ENCODE results near the gene DEFB113.
"Not testable (repeated sequence)": the region's sequence is repeated elsewhere in the genome, so short reads cannot be mapped to it uniquely, and the experiment has no call there.

The DEFB113 gene

DNA sequence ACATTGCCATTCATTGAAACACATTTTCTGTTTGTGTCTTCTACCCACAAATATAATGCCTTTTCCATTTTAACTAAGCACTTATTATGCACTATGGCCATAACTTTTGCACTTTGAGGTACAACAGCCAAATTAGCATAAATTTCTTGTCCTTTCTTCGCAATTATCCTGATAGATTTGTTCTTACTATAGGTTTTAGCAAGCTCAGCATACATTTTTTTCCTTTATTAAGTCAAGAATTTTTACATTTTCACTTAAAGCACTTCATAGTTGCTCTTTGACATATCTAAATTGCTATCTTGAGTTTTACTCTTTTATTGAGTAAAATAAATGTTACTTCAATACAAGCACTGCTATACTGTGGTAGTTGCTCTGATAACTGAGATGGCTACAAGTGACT, 11.2 kb downstream of the DEFB113 start:
- Histone ChIP-seq H3K9me3 (ENCODE audit: low read length) (no peaks in the 10 kb centered on the region), H3K4me3 (ENCODE audit: low read length) (no peak overlapping the region), H3K27me3 (ENCODE audit: insufficient read depth, low read length) (no peaks in the 10 kb centered on the region), H2AFZ (ENCODE audit: low read depth, low read length) (no peak overlapping the region), H3K36me3 (ENCODE audit: insufficient read depth, low read length) (no peaks in the 10 kb centered on the region), H3K4me1 (ENCODE audit: insufficient read depth, low read length) (no peaks in the 10 kb centered on the region)

DNA sequence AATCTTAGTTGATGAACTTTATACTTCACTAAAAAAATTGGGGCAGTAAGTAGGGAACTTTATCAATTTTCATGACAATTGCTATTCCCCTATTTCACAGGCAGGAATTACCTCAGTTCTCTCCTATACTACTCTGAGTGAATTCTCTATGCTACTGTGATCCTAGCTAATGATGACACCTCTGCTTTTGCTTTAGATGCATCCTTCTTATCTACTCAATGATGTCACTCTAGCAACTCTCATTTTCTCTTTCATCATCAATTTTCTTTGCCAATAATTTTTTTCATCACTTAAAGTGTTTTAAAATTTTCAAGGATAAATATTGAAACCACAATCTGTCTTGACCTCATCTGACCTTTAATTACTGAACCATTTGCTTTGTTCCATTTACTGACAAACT, 13.6 kb downstream of the DEFB113 start:
- no peak overlapping the region for H3K4me3 ChIP-seq (ENCODE audit: low read length)
- H3K27me3 ChIP-seq (ENCODE audit: insufficient read depth, low read length) = no peaks in the 10 kb centered on the region
- no peaks in the 10 kb centered on the region for H3K9me3 ChIP-seq (ENCODE audit: low read length)
- H3K4me1 ChIP-seq (ENCODE audit: insufficient read depth, low read length) = no peaks in the 10 kb centered on the region
- no peak overlapping the region for H2AFZ ChIP-seq (ENCODE audit: low read depth, low read length)
- H3K36me3 ChIP-seq (ENCODE audit: insufficient read depth, low read length) = no peaks in the 10 kb centered on the region

DNA sequence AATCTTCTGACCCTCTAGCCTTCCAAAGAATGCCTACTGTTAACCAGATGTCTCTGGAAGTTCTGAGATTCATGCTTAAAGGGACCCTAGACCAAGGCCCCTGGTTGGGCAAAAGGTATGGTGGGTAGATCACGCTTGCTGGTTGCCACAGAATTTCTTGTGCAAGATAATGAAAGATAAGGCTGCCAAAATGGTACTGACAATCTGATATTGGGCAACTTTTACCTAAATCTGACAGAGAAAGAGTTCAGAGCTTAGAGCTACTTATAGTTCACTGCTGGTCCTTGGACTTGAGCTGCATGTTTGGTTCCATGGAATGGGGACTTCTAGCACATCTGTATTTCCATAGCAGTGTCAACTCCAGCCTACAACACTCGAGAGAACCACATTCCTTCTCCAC, 17.5 kb downstream of the DEFB113 start:
- no peaks in the 10 kb centered on the region for H3K36me3 ChIP-seq (ENCODE audit: insufficient read depth, low read length)
- H3K4me3 ChIP-seq (ENCODE audit: low read length) = no peak overlapping the region
- H3K27me3 ChIP-seq (ENCODE audit: insufficient read depth, low read length) = no peaks in the 10 kb centered on the region
- H3K4me1 ChIP-seq (ENCODE audit: insufficient read depth, low read length) = no peaks in the 10 kb centered on the region
- no peaks in the 10 kb centered on the region for H3K9me3 ChIP-seq (ENCODE audit: low read length)
- no peak overlapping the region for H2AFZ ChIP-seq (ENCODE audit: low read depth, low read length)

DNA sequence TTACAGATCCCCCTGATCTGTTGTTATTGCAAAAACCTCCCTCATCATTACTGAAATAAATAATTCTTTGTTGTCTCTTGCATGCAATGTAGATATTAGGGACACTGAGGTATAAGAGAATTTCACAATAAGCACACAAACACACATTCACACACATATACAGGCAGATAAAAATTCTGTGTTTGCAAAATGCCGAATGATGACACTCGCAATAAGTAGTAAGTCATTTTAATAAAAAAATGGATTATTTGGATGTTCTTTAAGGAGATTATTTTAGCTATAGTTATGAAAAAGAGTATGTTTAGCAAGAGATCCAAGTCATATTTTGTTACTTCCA, 19.0 kb downstream of the DEFB113 start:
- Histone ChIP-seq H3K9me3 (ENCODE audit: low read length) (no peaks in the 10 kb centered on the region), H3K4me1 (ENCODE audit: insufficient read depth, low read length) (no peaks in the 10 kb centered on the region), H3K27me3 (ENCODE audit: insufficient read depth, low read length) (no peaks in the 10 kb centered on the region), H2AFZ (ENCODE audit: low read depth, low read length) (no peak overlapping the region), H3K4me3 (ENCODE audit: low read length) (no peak overlapping the region), H3K36me3 (ENCODE audit: insufficient read depth, low read length) (no peaks in the 10 kb centered on the region)

DNA sequence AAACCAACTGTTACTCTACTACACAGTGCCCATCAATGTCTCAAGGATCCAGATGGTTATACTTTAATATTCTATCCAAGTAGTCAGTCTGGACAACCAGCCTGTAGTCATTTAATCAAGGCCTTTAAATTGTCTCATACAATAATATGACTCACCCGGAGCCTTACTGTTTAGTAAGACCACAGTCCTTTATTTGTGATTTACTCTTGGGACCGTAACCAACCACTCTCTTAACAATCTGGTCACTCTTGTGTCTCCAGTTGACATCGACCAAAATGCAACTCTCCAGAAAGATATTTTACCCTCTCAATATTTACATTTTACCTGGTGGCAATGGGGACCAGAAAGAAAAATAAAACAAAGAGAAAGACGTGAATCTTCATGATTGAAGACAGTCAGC, 20.4 kb downstream of the DEFB113 start:
- no peaks in the 10 kb centered on the region for H3K36me3 ChIP-seq (ENCODE audit: insufficient read depth, low read length)

DNA sequence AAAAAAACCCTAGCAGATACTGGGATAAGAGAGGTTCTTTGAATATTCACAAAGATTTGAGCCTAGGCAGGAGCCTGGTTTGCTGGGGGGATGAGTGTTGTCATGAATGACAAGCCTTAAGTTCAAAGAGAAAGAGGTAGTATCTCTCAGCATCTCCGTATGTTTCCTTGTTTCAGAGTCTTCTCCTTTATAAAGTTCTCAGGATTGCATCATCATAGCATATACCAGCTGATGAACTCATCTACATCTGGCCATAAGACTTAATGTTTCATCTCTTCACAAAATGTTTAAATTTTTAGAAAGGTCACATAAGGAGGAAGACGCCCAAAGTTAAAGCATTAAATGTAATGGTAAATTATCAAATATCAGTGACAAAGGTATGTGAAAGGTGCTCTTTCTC, 22.6 kb downstream of the DEFB113 start:
- Histone ChIP-seq H2AFZ (ENCODE audit: low read depth, low read length) (no peak overlapping the region), H3K4me1 (ENCODE audit: insufficient read depth, low read length) (no peaks in the 10 kb centered on the region), H3K27me3 (ENCODE audit: insufficient read depth, low read length) (no peaks in the 10 kb centered on the region), H3K4me3 (ENCODE audit: low read length) (no peak overlapping the region), H3K36me3 (ENCODE audit: insufficient read depth, low read length) (no peaks in the 10 kb centered on the region), H3K9me3 (ENCODE audit: low read length) (no peaks in the 10 kb centered on the region)

More for the DNA sequence above, 20.4 kb downstream of the DEFB113 start:
- Histone ChIP-seq H3K9me3 (ENCODE audit: low read length) (no peaks in the 10 kb centered on the region), H3K27me3 (ENCODE audit: insufficient read depth, low read length) (no peaks in the 10 kb centered on the region), H2AFZ (ENCODE audit: low read depth, low read length) (no peak overlapping the region), H3K4me1 (ENCODE audit: insufficient read depth, low read length) (no peaks in the 10 kb centered on the region), H3K4me3 (ENCODE audit: low read length) (no peak overlapping the region)

DNA sequence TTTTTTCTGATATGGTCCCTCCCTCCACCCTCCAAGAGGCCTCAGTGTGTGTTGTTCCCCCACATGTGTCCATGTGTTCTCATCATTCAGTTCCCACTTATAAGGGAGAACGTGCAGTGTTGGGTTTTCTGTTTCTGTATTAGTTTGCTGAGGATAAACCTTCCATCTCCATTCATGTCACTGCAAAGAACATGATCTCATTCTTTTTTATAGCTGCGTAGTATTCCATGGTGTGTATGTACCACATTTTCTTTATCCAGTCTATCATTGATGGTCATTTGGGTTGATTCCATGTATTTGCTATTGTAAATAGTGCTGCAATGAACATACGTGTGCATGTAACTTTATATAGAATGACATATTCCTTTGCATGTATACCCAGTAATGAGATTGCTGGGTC, 25.4 kb downstream of the DEFB113 start:
- H3K4me1 ChIP-seq (ENCODE audit: insufficient read depth, low read length); H3K36me3 ChIP-seq (ENCODE audit: insufficient read depth, low read length); H3K9me3 ChIP-seq (ENCODE audit: low read length); H3K27me3 ChIP-seq (ENCODE audit: insufficient read depth, low read length); H3K4me3 ChIP-seq (ENCODE audit: low read length); H2AFZ ChIP-seq (ENCODE audit: low read depth, low read length): not testable (repeated sequence)

DNA sequence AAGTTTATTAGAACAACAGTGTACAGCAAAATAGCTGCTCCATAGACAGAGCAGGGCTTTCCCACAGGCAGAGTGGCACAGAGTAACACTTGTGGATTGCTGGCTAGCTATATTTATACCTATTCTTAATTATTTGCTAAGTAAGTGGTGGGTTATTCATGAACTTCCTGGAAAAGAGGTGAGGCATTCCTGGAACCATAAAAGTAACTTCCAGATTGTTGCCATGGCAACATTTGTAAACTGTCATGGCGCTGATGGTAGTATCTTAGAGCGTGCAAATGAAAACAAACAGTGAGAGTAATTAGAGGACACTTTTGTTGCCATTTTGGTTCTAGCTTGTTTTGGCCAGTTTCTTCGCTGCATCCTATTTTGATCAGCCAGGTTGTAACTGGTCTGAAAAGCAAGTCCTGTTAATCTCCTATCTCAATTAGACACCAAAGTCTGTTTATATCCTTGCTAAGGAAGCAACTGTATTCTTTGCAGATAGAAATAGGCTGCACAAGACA, 29.4 kb downstream of the DEFB113 start:
- H3K4me1 ChIP-seq (ENCODE audit: insufficient read depth, low read length) = no peaks in the 10 kb centered on the region
- H2AFZ ChIP-seq (ENCODE audit: low read depth, low read length) = no peak overlapping the region
- no peak overlapping the region for H3K4me3 ChIP-seq (ENCODE audit: low read length)
- no peaks in the 10 kb centered on the region for H3K36me3 ChIP-seq (ENCODE audit: insufficient read depth, low read length)
- H3K27me3 ChIP-seq (ENCODE audit: insufficient read depth, low read length) = no peaks in the 10 kb centered on the region
- H3K9me3 ChIP-seq (ENCODE audit: low read length) = no peaks in the 10 kb centered on the region

DNA sequence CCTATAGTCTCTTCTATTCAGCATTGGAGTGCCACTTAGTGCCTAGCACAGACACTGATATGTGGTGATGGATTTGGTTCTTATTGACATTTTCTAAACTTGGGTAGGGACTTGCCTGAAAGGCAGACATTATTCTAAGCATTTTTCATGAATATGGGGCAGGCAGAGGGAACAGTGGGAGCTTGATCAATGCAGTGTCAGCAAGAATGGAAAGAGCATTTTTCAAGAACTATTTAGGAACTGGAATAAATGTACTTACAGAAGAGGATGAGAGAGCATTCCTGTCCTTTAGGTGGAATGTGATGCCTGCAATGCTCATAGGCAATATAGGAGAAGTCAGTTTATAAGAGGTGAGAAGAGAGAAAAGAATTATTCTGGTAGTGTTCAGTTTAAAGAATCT, 31.6 kb downstream of the DEFB113 start:
- H3K27me3 ChIP-seq (ENCODE audit: insufficient read depth, low read length) = no peaks in the 10 kb centered on the region
- H3K4me3 ChIP-seq (ENCODE audit: low read length) = no peak overlapping the region
- H2AFZ ChIP-seq (ENCODE audit: low read depth, low read length) = no peak overlapping the region
- H3K4me1 ChIP-seq (ENCODE audit: insufficient read depth, low read length) = no peaks in the 10 kb centered on the region
- H3K36me3 ChIP-seq (ENCODE audit: insufficient read depth, low read length) = no peaks in the 10 kb centered on the region
- H3K9me3 ChIP-seq (ENCODE audit: low read length) = no peaks in the 10 kb centered on the region

DNA sequence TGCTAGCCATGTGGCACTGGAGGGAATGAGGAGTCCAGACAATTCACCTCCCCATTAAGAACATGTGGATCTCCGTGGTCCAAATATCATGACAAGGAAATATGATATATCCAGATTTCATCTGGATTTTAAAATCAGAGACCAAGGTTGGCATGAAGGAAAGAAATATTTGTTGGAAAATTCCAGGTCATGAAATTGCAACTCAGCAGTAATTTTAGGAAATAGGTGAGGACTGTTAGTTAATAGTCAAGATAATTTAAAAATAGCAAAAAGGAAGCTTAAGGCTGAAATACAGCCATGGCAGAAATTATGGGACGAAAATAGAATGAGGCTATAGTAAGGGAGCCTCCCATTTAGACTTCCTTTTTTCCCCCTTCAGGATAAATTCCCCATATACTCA, 32.4 kb downstream of the DEFB113 start:
- Histone ChIP-seq H3K36me3 (ENCODE audit: insufficient read depth, low read length) (no peaks in the 10 kb centered on the region), H3K4me3 (ENCODE audit: low read length) (no peak overlapping the region), H2AFZ (ENCODE audit: low read depth, low read length) (no peak overlapping the region), H3K27me3 (ENCODE audit: insufficient read depth, low read length) (no peaks in the 10 kb centered on the region), H3K9me3 (ENCODE audit: low read length) (no peaks in the 10 kb centered on the region), H3K4me1 (ENCODE audit: insufficient read depth, low read length) (no peaks in the 10 kb centered on the region)

DNA sequence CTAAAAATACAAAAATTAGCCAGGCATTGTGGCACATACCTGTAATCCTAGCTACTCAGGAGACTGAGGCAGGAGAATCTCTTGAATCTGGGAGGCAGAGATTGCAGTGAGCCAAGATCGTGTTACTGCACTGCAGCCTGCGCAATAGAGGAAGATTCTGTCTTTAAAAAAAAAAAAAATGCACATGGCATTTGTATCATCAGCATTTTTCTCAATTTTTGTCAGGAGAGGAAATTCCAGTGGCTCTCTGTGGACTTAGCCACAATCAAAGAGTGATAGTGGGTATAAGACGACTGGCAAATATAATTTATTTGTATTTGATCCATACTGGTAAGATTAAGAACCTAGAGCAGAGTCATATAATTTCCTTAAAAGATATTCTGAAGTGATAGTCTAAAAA, 34.0 kb downstream of the DEFB113 start:
- H2AFZ ChIP-seq (ENCODE audit: low read depth, low read length) = no peak overlapping the region

DNA sequence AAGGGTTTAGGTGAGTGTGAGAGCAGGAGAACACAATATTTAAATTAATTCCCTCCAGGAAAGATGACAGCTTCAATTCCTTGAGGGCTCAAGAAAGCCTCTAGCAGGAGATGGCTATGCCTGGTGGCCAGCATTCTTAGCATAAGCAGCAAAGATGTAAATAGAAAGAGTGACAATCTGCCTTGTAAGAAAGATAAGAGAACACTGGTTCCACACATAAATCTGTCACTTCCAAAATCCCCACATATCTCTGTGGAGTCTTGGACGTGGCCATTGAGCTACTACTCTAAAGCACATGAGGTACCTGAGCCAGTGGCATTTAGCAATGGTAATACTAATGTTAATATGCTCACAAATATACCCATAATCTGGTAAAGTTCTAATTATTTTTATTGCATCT, 34.7 kb downstream of the DEFB113 start:
- Histone ChIP-seq H3K4me3 (ENCODE audit: low read length) (no peak overlapping the region), H3K27me3 (ENCODE audit: insufficient read depth, low read length) (no peaks in the 10 kb centered on the region), H2AFZ (ENCODE audit: low read depth, low read length) (no peak overlapping the region), H3K9me3 (ENCODE audit: low read length) (no peaks in the 10 kb centered on the region), H3K4me1 (ENCODE audit: insufficient read depth, low read length) (no peaks in the 10 kb centered on the region), H3K36me3 (ENCODE audit: insufficient read depth, low read length) (no peaks in the 10 kb centered on the region)

More for the DNA sequence above, 34.0 kb downstream of the DEFB113 start:
- Histone ChIP-seq H3K9me3 (ENCODE audit: low read length) (no peaks in the 10 kb centered on the region), H3K4me3 (ENCODE audit: low read length) (no peak overlapping the region), H3K4me1 (ENCODE audit: insufficient read depth, low read length) (no peaks in the 10 kb centered on the region), H3K36me3 (ENCODE audit: insufficient read depth, low read length) (no peaks in the 10 kb centered on the region), H3K27me3 (ENCODE audit: insufficient read depth, low read length) (no peaks in the 10 kb centered on the region)

DNA sequence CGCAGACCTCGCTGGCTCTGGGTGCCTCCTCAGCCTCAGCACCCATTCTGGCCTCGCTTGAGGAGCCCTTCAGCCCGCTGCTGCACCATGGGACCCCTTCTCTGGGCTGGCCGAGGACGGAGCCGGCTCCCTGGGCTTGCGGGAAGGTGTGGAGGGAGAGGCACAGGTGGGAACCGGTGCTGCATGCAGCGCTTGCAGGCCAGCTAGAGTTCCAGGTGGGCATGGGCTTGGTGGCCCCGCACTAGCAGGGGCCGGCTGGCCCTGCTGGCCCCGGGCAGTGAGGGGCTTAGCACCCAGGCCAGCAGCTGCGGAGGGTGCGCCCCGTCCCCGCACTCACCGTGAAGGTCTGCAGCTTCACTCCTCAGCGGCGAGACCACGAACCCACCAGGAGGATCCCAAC, 35.9 kb downstream of the DEFB113 start:
- H2AFZ ChIP-seq (ENCODE audit: low read depth, low read length) = no peak overlapping the region
- no peak overlapping the region for H3K4me3 ChIP-seq (ENCODE audit: low read length)
- H3K36me3 ChIP-seq (ENCODE audit: insufficient read depth, low read length) = no peaks in the 10 kb centered on the region
- no peaks in the 10 kb centered on the region for H3K27me3 ChIP-seq (ENCODE audit: insufficient read depth, low read length)
- no peaks in the 10 kb centered on the region for H3K9me3 ChIP-seq (ENCODE audit: low read length)
- H3K4me1 ChIP-seq (ENCODE audit: insufficient read depth, low read length) = no peaks in the 10 kb centered on the region

DNA sequence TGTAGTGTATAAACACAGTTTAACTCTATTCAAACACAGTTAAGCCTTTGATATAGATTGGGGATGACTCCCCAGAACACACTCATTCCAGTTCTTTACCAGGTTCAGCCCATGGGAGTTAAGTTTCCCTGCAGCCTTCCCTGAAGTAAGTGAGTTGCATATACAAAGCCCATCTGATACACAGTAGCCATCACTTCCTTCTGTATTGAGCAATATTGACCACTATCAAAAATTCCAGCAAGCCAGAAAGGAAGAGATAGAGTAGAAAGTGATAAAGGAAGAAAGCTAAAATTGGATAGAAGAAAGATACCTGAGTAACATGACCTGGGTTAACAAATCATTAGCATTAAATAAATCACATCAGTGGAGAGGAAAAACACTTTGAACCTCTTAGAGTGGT, 40.1 kb downstream of the DEFB113 start:
- H3K9me3 ChIP-seq (ENCODE audit: low read length) = no peaks in the 10 kb centered on the region
- no peaks in the 10 kb centered on the region for H3K36me3 ChIP-seq (ENCODE audit: insufficient read depth, low read length)
- H2AFZ ChIP-seq (ENCODE audit: low read depth, low read length) = no peak overlapping the region
- H3K27me3 ChIP-seq (ENCODE audit: insufficient read depth, low read length) = no peaks in the 10 kb centered on the region
- no peak overlapping the region for H3K4me3 ChIP-seq (ENCODE audit: low read length)
- no peaks in the 10 kb centered on the region for H3K4me1 ChIP-seq (ENCODE audit: insufficient read depth, low read length)

Data from neuron (in vitro differentiated cells).